Lung (tissue), 12 donors: ENCODE data around the gene BATF. TPM values are rescaled to one million over a fixed set of nuclear protein-coding genes. Genes with fewer than 3 reads are reported as not detected.

ENCODE experiments used
- ATAC-seq: fragments of 200-7000 bp; cut with Tn5 transposase; one replicate; pipeline ENCODE4 v1.9.1; 2020; ENCODE audit warnings: moderate number of reproducible peaks; ENCODE audit not compliant: insufficient read depth, low FRiP score
- DNase-seq, 3 donors: peaks; one replicate each; pipeline ENCODE4 v3.0.0-alpha.2; 2013 to 2017
- H3K27ac ChIP-seq, 2 donors: one replicate each; pipeline ENCODE4 v1.5.1; 2013; ENCODE audit warnings: mild to moderate bottlenecking in 2 of 2, moderate library complexity in 2 of 2, control low read depth in 1 of 2, inconsistent platforms in 1 of 2, low read depth in 1 of 2, low read length in 1 of 2
- H3K27me3 ChIP-seq, 3 donors: one replicate each; pipeline ENCODE4 v1.5.1; 2013; ENCODE audit warnings: low read length in 2 of 3; ENCODE audit not compliant: control insufficient read depth in 3 of 3, insufficient read depth in 3 of 3
- H3K36me3 ChIP-seq, 4 donors: one replicate each; pipeline ENCODE4 v1.5.1; 2013; ENCODE audit warnings: low read length in 4 of 4, mild to moderate bottlenecking in 1 of 4, moderate library complexity in 1 of 4; ENCODE audit not compliant: control insufficient read depth in 4 of 4, insufficient read depth in 4 of 4
- H3K4me1 ChIP-seq, 5 donors: one replicate each; pipeline ENCODE4 v1.5.1; 2013; ENCODE audit warnings: low read length in 5 of 5, mild to moderate bottlenecking in 2 of 5, moderate library complexity in 1 of 5; ENCODE audit not compliant: control insufficient read depth in 5 of 5, insufficient read depth in 5 of 5
- H3K4me3 ChIP-seq: one replicate; pipeline ENCODE4 v1.5.1; 2013; ENCODE audit warnings: mild to moderate bottlenecking, control low read depth, moderate library complexity
- H3K9ac ChIP-seq, 2 donors: one replicate each; pipeline ENCODE4 v1.5.1; 2013; ENCODE audit warnings: low read length in 2 of 2, control low read depth in 1 of 2; ENCODE audit not compliant: insufficient read depth in 1 of 2
- H3K9me3 ChIP-seq, 4 donors: one replicate each; pipeline ENCODE4 v1.5.1; 2013; ENCODE audit warnings: low read length in 3 of 4, mild to moderate bottlenecking in 1 of 4, moderate library complexity in 1 of 4; ENCODE audit not compliant: control insufficient read depth in 4 of 4, insufficient read depth in 3 of 4
- CTCF ChIP-seq: IDR thresholded peaks from 2 replicates; pipeline ENCODE4 v1.5.1; 2012; ENCODE audit warnings: mild to moderate bottlenecking; ENCODE audit errors: control extremely low read depth, extremely low read depth
- WGBS, 2 donors: extraction: QIAGEN DNeasy Blood & Tissue Kit; methylation state at CpG; one replicate each; pipeline ENCODE4 v1.1.7; 2013; 5-methylcytosine and 5-hydroxymethylcytosine counted together
- polyA plus RNA-seq, 2 donors: library from polyadenylated mRNA; stranded (reverse); fragments of 200-250 nt; gene quantifications; one replicate each; pipeline ENCODE4 v1.2.1, GENCODE V29; 2013
- total RNA-seq, 2 donors: library from RNA; depleted of rRNA in 1 of 2; stranded (reverse); fragments of >200 nt in 1 of 2; gene quantifications; one replicate each; pipeline ENCODE4 v1.2.1, GENCODE V29; 2014 to 2021
- donor health status: control.
- donor health status: control.
- donor health status: Bipolar disorder and iron deficiency.
- donor health status: healthy.
- donor health status: DM: yes; HTN: yes; CAD: no.

The BATF gene
- total and polyA plus RNA-seq, 4 donors: 7.4 to 74.3 (median 11.7) TPM

GRCh38 chr14:75547552-75548250, 25.4 kb downstream of the BATF start:
- no peaks in the 10 kb centered on the region for H3K27me3 ChIP-seq
- H3K36me3 ChIP-seq: peaks cover 0 to 3% (median 0%) of the 10 kb centered on the region in 4 donors
- H3K4me1 ChIP-seq: peaks cover 0 to 5% (median 0%) of the 10 kb centered on the region in 5 donors
- TF ChIP-seq CTCF: no peak
- no peaks in the 10 kb centered on the region for H3K9me3 ChIP-seq
- H3K27ac ChIP-seq: no peak overlapping the region
- 93 to 95% methylated on average over 11 of the region's 11 CpGs for WGBS, 2 donors
- ATAC-seq (no peak), DNase-seq (no peak)
- H3K4me3 ChIP-seq: no peak overlapping the region
- no peak overlapping the region for H3K9ac ChIP-seq

GRCh38 chr14:75548544-75548943, 26.3 kb downstream of the BATF start:
- H3K4me3 ChIP-seq: no peak overlapping the region
- H3K9ac ChIP-seq: no peak overlapping the region
- no peak overlapping the region for H3K27ac ChIP-seq
- TF ChIP-seq CTCF: no peak
- peaks cover 0 to 2% (median 0%) of the 10 kb centered on the region in 5 donors for H3K4me1 ChIP-seq
- H3K27me3 ChIP-seq: no peaks in the 10 kb centered on the region
- H3K9me3 ChIP-seq: no peaks in the 10 kb centered on the region
- H3K36me3 ChIP-seq: peaks cover 0 to 3% (median 0%) of the 10 kb centered on the region in 4 donors
- peak in 1 of 3 donors; percentile 13 for DNase-seq
- no peak for ATAC-seq
- WGBS, 2 donors: 67 to 83% methylated on average over 7 of the region's 7 CpGs

GRCh38 chr14:75549169-75549568, 26.9 kb downstream of the BATF start:
- Histone ChIP-seq H3K9ac (no peak overlapping the region), H3K4me1 (peaks cover 0 to 4% (median 0%) of the 10 kb centered on the region in 5 donors), H3K27me3 (no peaks in the 10 kb centered on the region), H3K4me3 (no peak overlapping the region), H3K27ac (no peak overlapping the region), H3K9me3 (no peaks in the 10 kb centered on the region), H3K36me3 (peaks cover 0 to 3% (median 0%) of the 10 kb centered on the region in 4 donors)
- no peak for DNase-seq
- no peak for TF ChIP-seq CTCF
- 69 to 71% methylated on average over 5 of the region's 5 CpGs for WGBS, 2 donors
- no peak for ATAC-seq
